Measurements from ENCODE around the gene CATSPERD. TPM values are rescaled to one million over a fixed set of nuclear protein-coding genes. Genes with fewer than 3 reads are reported as not detected.

Gene CATSPERD
- total and polyA plus RNA-seq, 2 of the 4 experiments (the other 2 are of a cell fraction): not detected

- Histone ChIP-seq H4K91ac (ENCODE audit: insufficient read depth, low read depth, low read length) (no peak overlapping the region), H2AK5ac (ENCODE audit: low read depth, low read length) (no peak overlapping the region), H2BK15ac (ENCODE audit: low read depth, low read length) (no peak overlapping the region), H3K4me2 (ENCODE audit: low read depth, low read length) (no peak overlapping the region), H3K23ac (ENCODE audit: low read depth, low read length) (no peak overlapping the region), H2BK5ac (ENCODE audit: low read depth, low read length, poor library complexity, severe bottlenecking) (no peak overlapping the region), H3K9me1 (ENCODE audit: insufficient read depth, low read length) (no peaks in the 10 kb centered on the region), H2AK9ac (replicated peaks; ENCODE audit: low read depth, low read length, poor library complexity) (no peak overlapping the region), H2BK20ac (ENCODE audit: low read depth, low read length) (no peak overlapping the region), H3K79me1 (ENCODE audit: low read depth in 1 of 2, low read length in 2 of 2) (no peaks in the 10 kb centered on the region), H3K27ac (ENCODE audit: insufficient read depth, low read length) (no peak overlapping the region), H4K5ac (ENCODE audit: low read depth, low read length) (no peak overlapping the region), H3K27me3 (ENCODE audit: control insufficient read depth, insufficient read depth, low read length) (peaks cover 22% of the 10 kb centered on the region), H4K20me1 (ENCODE audit: insufficient read depth, low read length) (no peaks in the 10 kb centered on the region), H3K4me3 (ENCODE audit: insufficient read depth, low read depth, low read length) (no peak overlapping the region), H3K14ac (replicated peaks; ENCODE audit: low read depth, low read length) (no peak overlapping the region), H3K4ac (ENCODE audit: low read depth, low read length) (no peak overlapping the region), H4K8ac (ENCODE audit: low read depth in 2 of 2, low read length in 2 of 2) (no peak overlapping the region), H2BK120ac (ENCODE audit: low read depth, low read length) (no peak overlapping the region), H2AFZ (replicated peaks; ENCODE audit: low read length, poor library complexity) (no peak overlapping the region), H3K18ac (ENCODE audit: low read depth, low read length) (no peak overlapping the region), H3K36me3 (ENCODE audit: control insufficient read depth, insufficient read depth, low read length) (no peaks in the 10 kb centered on the region), H3K4me1 (ENCODE audit: control insufficient read depth, insufficient read depth, low read length) (no peaks in the 10 kb centered on the region), H3K9me3 (ENCODE audit: control insufficient read depth, insufficient read depth, low read length) (no peaks in the 10 kb centered on the region), H3K56ac (ENCODE audit: extremely low read depth, insufficient read depth, low read length) (no peak overlapping the region), H3K9ac (ENCODE audit: low read depth, low read length) (no peak overlapping the region)
- no peak for ATAC-seq (ENCODE audit: low read depth)
- dilution Hi-C loops (cut with HindIII; ENCODE audit: low sequenced_read_pairs, unreplicated experiment): no loop called here
- BruUV-seq (replicated peaks): no TSS peak
- intact Hi-C loops (cut with micrococcal nuclease): no loop called here
- TF ChIP-seq RAD21 (IDR thresholded peaks at IDR 0.05; ENCODE audit: low read length): no peak
- DNase-seq: no peak
- in situ Hi-C loops (cut with MboI; ENCODE audit: low sequenced_read_pairs): no loop called here
- ChIA-PET CTCF (interaction anchor here (0.6 kb wide), 1 partner anchor 19 kb away, joined by 3 read pairs; no protein-coding TSS in a partner anchor), POLR2A (ENCODE audit: unreplicated experiment) (no interaction called here)
- no CpG with 5 or more reads among the region's 5 CpGs for WGBS, 2 experiments (ENCODE audit: extremely low coverage in 2 of 2, insufficient read length in 1 of 2)
Observed at GRCh38 chr19:5749505-5749904, 29.1 kb downstream of the CATSPERD start.
